Neutrophil (primary cell): Measurements from ENCODE around the gene MAP3K15.

Experiments used
- H3K27ac ChIP-seq: fragments of 200-600 bp; sonication (generic); 2 replicates; pipeline ENCODE4 v1.5.1; 2016; ENCODE audit warnings: mild to moderate bottlenecking, moderate library complexity
- H3K27me3 ChIP-seq: fragments of 200-600 bp; sonication (generic); 2 replicates; pipeline ENCODE4 v1.6.0; 2016; ENCODE audit warnings: mild to moderate bottlenecking
- H3K36me3 ChIP-seq: fragments of 200-600 bp; sonication (generic); 2 replicates; pipeline ENCODE4 v1.5.1; 2017
- H3K4me1 ChIP-seq, 2 experiments: fragments of 200-600 bp in 1 of 2; sonication (generic) in 1 of 2; 1 replicate in 1 of 2; 2 replicates in 1 of 2; pipeline versions ENCODE4 v1.5.1 to v1.6.1; 2013 to 2016; ENCODE audit warnings: low read depth in 1 of 2, low read length in 1 of 2, mild to moderate bottlenecking in 1 of 2, moderate library complexity in 1 of 2; ENCODE audit not compliant: control insufficient read depth in 1 of 2, insufficient read depth in 1 of 2
- H3K4me3 ChIP-seq, 2 experiments: fragments of 200-600 bp in 1 of 2; sonication (generic) in 1 of 2; 1 replicate in 1 of 2; 2 replicates in 1 of 2; pipeline ENCODE4 v1.5.1; 2013 to 2016; ENCODE audit warnings: low read depth in 1 of 2, low read length in 1 of 2, mild to moderate bottlenecking in 1 of 2, moderate library complexity in 1 of 2
- H3K9me3 ChIP-seq: fragments of 200-600 bp; sonication (generic); 2 replicates; pipeline ENCODE4 v1.5.1; 2016
- CTCF ChIP-seq: fragments of 200-600 bp; sonication (generic); IDR thresholded peaks from 2 replicates; pipeline ENCODE4 v1.5.1; 2016; ENCODE audit warnings: antibody characterized with exemption

MAP3K15 gene

DNA sequence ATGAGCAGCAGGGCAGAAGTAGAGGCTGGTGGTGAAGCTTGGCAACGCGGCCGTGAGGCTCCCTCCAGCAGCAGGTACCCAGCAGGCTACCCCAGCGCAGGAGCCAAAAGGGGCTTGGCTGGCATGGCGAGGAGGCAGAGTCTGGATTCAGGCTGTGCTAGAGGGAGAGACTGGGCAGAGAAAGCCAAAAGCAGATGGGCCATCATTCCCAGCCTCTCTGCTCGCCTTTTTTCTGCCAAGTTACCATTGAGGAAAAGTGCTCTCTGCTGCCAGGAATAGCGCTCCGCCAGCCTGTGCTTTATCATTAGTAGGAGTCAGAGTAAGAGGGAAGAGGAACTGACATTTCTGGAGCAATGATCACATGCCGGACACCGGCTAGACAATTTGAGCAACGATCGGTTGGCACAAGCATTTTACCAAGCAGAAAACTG is 28.7 kb upstream of the MAP3K15 start:
- Histone ChIP-seq H3K36me3 (peaks cover 85% of the 10 kb centered on the region), H3K9me3 (no peaks in the 10 kb centered on the region), H3K4me1 (peaks cover 0 to 7% of the 10 kb centered on the region in 2 experiments), H3K4me3 (no peak overlapping the region), H3K27me3 (no peaks in the 10 kb centered on the region), H3K27ac (no peak overlapping the region)
- TF ChIP-seq CTCF = no peak

- Histone ChIP-seq H3K27ac (no peak overlapping the region), H3K27me3 (no peaks in the 10 kb centered on the region), H3K4me3 (no peak overlapping the region), H3K36me3 (peaks cover 78% of the 10 kb centered on the region), H3K9me3 (no peaks in the 10 kb centered on the region), H3K4me1 (peaks cover 0 to 7% of the 10 kb centered on the region in 2 experiments)
- TF ChIP-seq CTCF = no peak
Measured at GRCh38 chrX:19543020-19543715, 27.9 kb upstream of the MAP3K15 start.

DNA sequence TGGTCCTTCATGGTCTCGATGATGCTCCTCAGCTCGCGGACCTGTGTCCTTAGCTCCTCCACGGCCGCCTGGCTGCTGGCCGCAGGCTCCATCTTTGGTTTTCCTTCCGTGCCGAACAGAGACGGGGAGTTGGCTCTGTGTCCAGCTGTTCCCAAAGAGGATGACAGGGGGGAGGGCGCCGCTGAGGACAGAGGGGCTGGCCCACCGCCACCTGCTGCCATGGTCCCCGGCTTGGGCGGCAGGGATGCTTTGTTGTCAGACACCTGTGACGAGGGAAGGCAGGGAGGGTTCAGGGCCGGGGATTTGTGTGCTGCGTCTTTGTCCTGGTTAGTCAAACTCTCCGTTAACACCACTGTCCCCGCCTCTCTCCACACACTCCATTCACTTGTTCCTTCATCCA is 26.6 kb upstream of the MAP3K15 start:
- peaks cover 71% of the 10 kb centered on the region for H3K36me3 ChIP-seq
- TF ChIP-seq CTCF = no peak

GRCh38 chrX:19541196-19541595 is 25.9 kb upstream of the MAP3K15 start:
- Histone ChIP-seq H3K27ac (no peak overlapping the region), H3K9me3 (no peaks in the 10 kb centered on the region), H3K4me1 (peaks cover 0 to 7% of the 10 kb centered on the region in 2 experiments), H3K4me3 (no peak overlapping the region), H3K36me3 (peaks cover 75% of the 10 kb centered on the region), H3K27me3 (no peaks in the 10 kb centered on the region)
- TF ChIP-seq CTCF = no peak

More for the DNA sequence above, 26.6 kb upstream of the MAP3K15 start:
- Histone ChIP-seq H3K9me3 (no peaks in the 10 kb centered on the region), H3K4me1 (peaks cover 0 to 7% of the 10 kb centered on the region in 2 experiments), H3K27ac (no peak overlapping the region), H3K4me3 (no peak overlapping the region), H3K27me3 (no peaks in the 10 kb centered on the region)

DNA sequence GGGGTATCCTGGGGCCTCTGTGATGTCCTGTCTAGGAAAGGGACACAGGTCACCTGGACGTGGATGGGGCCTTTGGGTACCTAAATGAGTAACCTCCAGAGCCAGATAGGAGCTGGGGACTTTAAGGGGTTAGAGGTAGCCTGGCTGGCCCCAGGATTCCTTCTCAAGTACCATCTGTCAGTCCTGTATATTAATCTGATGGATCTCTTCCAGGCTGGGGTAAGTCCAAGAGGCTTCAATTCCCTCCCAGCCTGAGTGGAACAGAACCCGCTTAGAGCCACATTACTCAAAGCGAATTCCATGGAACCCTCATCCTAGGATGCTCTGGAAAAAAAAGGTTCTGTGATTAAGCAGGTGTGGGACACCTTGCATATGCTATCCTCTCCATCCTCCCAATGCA is 24.8 kb upstream of the MAP3K15 start:
- no peak overlapping the region for H3K4me3 ChIP-seq
- peaks cover 72% of the 10 kb centered on the region for H3K36me3 ChIP-seq
- no peak for TF ChIP-seq CTCF
- H3K27ac ChIP-seq = no peak overlapping the region
- H3K27me3 ChIP-seq = no peaks in the 10 kb centered on the region
- H3K9me3 ChIP-seq = no peaks in the 10 kb centered on the region
- peaks cover 0 to 7% of the 10 kb centered on the region in 2 experiments for H3K4me1 ChIP-seq
